H1 (cell line): Measurements from ENCODE around the gene AIG1.

Source experiments
- EP300 ChIP-seq, 2 experiments: IDR thresholded peaks; 1 replicate in 1 of 2; 2 replicates in 1 of 2; pipeline ENCODE4 v1.6.1; 2011 to 2012; ENCODE audit warnings: low read depth in 2 of 2, low read length in 2 of 2, mild to moderate bottlenecking in 2 of 2, borderline replicate concordance in 1 of 2, inconsistent platforms in 1 of 2, moderate library complexity in 1 of 2
- POLR2A ChIP-seq, 2 experiments: IDR thresholded peaks; 1 replicate in 1 of 2; 2 replicates in 1 of 2; pipeline ENCODE4 v1.6.1; 2011; ENCODE audit warnings: low read depth in 2 of 2, low read length in 2 of 2, mild to moderate bottlenecking in 2 of 2; ENCODE audit errors: control extremely low read depth in 1 of 2

DNA sequence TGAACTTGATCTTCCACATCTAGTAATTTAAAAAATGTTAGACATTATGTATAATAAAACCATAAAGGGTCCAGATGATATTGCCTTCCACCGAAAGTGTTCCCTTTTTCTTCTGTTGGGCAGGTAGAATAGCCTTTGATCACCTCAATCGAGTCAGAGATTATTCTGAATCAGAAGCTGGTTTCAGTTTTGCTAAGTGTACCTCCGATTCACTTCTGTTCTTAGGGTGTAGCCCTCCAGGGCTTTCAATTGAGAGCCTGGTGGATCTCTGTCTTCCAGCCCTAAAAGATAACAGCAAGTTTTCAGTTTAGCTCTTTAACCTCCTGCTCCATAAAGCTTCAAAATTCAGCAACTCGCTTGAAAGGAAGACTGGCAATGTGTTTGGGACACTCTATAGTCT, 21.1 kb upstream of the AIG1 start:
- no peak for TF ChIP-seq POLR2A (IDR thresholded peaks at IDR 0.05; ENCODE audit: control extremely low read depth in 1 of 2, low read depth in 2 of 2, low read length in 2 of 2)
- no peak for TF ChIP-seq EP300 (IDR thresholded peaks at IDR 0.05; ENCODE audit: borderline replicate concordance in 1 of 2, low read depth in 2 of 2, low read length in 2 of 2)
